GM12891 (cell line): Measurements from ENCODE around the gene ARPC5.

Experiments used
- DNase-seq: peaks from one replicate; pipeline ENCODE4 v3.0.0; 2011; ENCODE audit warnings: low spot score; ENCODE audit not compliant: insufficient read length
- FAIRE-seq: peaks from 2 replicates; lab custom pipeline; 2011; peaks lifted over from hg19 to GRCh38; lab: Jason Lieb, UNC
- PAX5 ChIP-seq: IDR thresholded peaks from 2 replicates; pipeline ENCODE4 v1.6.1; 2011; ENCODE audit warnings: low read length, moderate library complexity, mild to moderate bottlenecking; ENCODE audit not compliant: insufficient read depth, severe bottlenecking
- POLR2A ChIP-seq: IDR thresholded peaks from 2 replicates; pipeline ENCODE4 v1.6.1; 2011; ENCODE audit warnings: low read depth, low read length, control low read depth
- POLR2AphosphoS5 ChIP-seq: IDR thresholded peaks from 2 replicates; pipeline ENCODE4 v1.6.1; 2011; ENCODE audit warnings: low read depth, low read length, control low read depth
- POU2F2 ChIP-seq: IDR thresholded peaks from 2 replicates; pipeline ENCODE4 v1.6.1; 2011; ENCODE audit warnings: low read depth, mild to moderate bottlenecking, control low read depth, low read length, moderate library complexity
- SPI1 ChIP-seq: IDR thresholded peaks from 2 replicates; pipeline ENCODE4 v1.6.1; 2011; ENCODE audit warnings: low read depth, low read length, control low read depth
- TAF1 ChIP-seq: IDR thresholded peaks from 2 replicates; pipeline ENCODE4 v1.6.1; 2011; ENCODE audit warnings: low read depth, low read length, control low read depth

ARPC5 gene

GRCh38 chr1:183589384-183589783 lies 46.2 kb downstream of the ARPC5 start:
- FAIRE-seq = no peak
- TF ChIP-seq POU2F2 (no peak), POLR2A (no peak), POLR2AphosphoS5 (no peak), PAX5 (no peak), SPI1 (no peak), TAF1 (no peak)
- no peak for DNase-seq

- DNase-seq (no peak), FAIRE-seq (peak; percentile 59)
- TF ChIP-seq TAF1 = no peak
- no peak for TF ChIP-seq POLR2AphosphoS5
- TF ChIP-seq SPI1 = no peak
- no peak for TF ChIP-seq POU2F2
- TF ChIP-seq PAX5 = no peak
- TF ChIP-seq POLR2A = no peak
Observed at GRCh38 chr1:183588827-183589226, 46.8 kb downstream of the ARPC5 start.

GRCh38 chr1:183586926-183587325 lies 48.7 kb downstream of the ARPC5 start:
- FAIRE-seq (no peak), DNase-seq (no peak)
- TF ChIP-seq TAF1 (no peak), POU2F2 (no peak), POLR2AphosphoS5 (no peak), PAX5 (no peak), POLR2A (no peak), SPI1 (no peak)

GRCh38 chr1:183586455-183586854 lies 49.1 kb downstream of the ARPC5 start:
- FAIRE-seq = no peak
- no peak for DNase-seq

GRCh38 chr1:183585038-183585437 lies 50.5 kb downstream of the ARPC5 start:
- FAIRE-seq (peak; percentile 69), DNase-seq (no peak)
- TF ChIP-seq POU2F2 (no peak), SPI1 (0 out of 2 replicates have a peak, but pooled peaks have one; percentile 2)

More at GRCh38 chr1:183586455-183586854, 49.1 kb downstream of the ARPC5 start:
- TF ChIP-seq POU2F2 = no peak
- TF ChIP-seq PAX5 = no peak
- no peak for TF ChIP-seq TAF1
- TF ChIP-seq SPI1 = no peak
- no peak for TF ChIP-seq POLR2A
- TF ChIP-seq POLR2AphosphoS5 = no peak

- no peak for DNase-seq
- TF ChIP-seq PAX5 (no peak), TAF1 (no peak), POU2F2 (no peak), SPI1 (no peak), POLR2A (no peak), POLR2AphosphoS5 (no peak)
- no peak for FAIRE-seq
Observed at GRCh38 chr1:183584147-183584546, 51.4 kb downstream of the ARPC5 start.

GRCh38 chr1:183583466-183583865 lies 52.1 kb downstream of the ARPC5 start:
- FAIRE-seq (no peak), DNase-seq (no peak)
- no peak for TF ChIP-seq PAX5
- no peak for TF ChIP-seq POU2F2
- TF ChIP-seq TAF1 = no peak
- TF ChIP-seq SPI1 = no peak
- no peak for TF ChIP-seq POLR2AphosphoS5

GRCh38 chr1:183582021-183582713 lies 53.4 kb downstream of the ARPC5 start:
- TF ChIP-seq PAX5 (no peak), SPI1 (no peak), POLR2AphosphoS5 (no peak), TAF1 (no peak), POLR2A (no peak), POU2F2 (no peak)
- FAIRE-seq (no peak), DNase-seq (no peak)

GRCh38 chr1:183580281-183580682 lies 55.3 kb downstream of the ARPC5 start:
- no peak for TF ChIP-seq PAX5
- TF ChIP-seq POLR2A = no peak
- TF ChIP-seq SPI1 = peak; percentile 29
- TF ChIP-seq POLR2AphosphoS5 = no peak
- peak; percentile 40 for DNase-seq
- peak; percentile 72 for FAIRE-seq

GRCh38 chr1:183578856-183579255 lies 56.7 kb downstream of the ARPC5 start:
- FAIRE-seq (no peak), DNase-seq (no peak)
- TF ChIP-seq POLR2A = no peak
